ENCODE measurements around the gene MUC13.

Gene MUC13

GRCh38 chr3:124941771-124942170 lies 7.2 kb upstream of the MUC13 start:
- no peak for DNase-seq

- no peak for DNase-seq
Measured at GRCh38 chr3:124939661-124940060, 5.1 kb upstream of the MUC13 start.

- DNase-seq, result no peak
Measured at GRCh38 chr3:124938896-124939295, 4.3 kb upstream of the MUC13 start.

- DNase-seq, result no peak
Measured at GRCh38 chr3:124937049-124937448, 2.5 kb upstream of the MUC13 start.

- no peak for DNase-seq
Measured at GRCh38 chr3:124935794-124936542, 1.4 kb upstream of the MUC13 start.

GRCh38 chr3:124935264-124935663 lies 713 bp upstream of the MUC13 start:
- DNase-seq, result peak; percentile 14

- DNase-seq, result peak; percentile 76
Measured at GRCh38 chr3:124928333-124929202, 6.0 kb downstream of the MUC13 start.

GRCh38 chr3:124927574-124928045 lies 6.9 kb downstream of the MUC13 start:
- no peak for DNase-seq

- no peak for DNase-seq
Measured at GRCh38 chr3:124926426-124927101, 8.0 kb downstream of the MUC13 start.

GRCh38 chr3:124924741-124925140 lies 9.8 kb downstream of the MUC13 start:
- DNase-seq, result no peak

GRCh38 chr3:124923833-124924232 lies 10.7 kb downstream of the MUC13 start:
- no peak for DNase-seq

- no peak for DNase-seq
Measured at GRCh38 chr3:124920718-124921117, 13.8 kb downstream of the MUC13 start.

GRCh38 chr3:124919756-124920155 lies 14.8 kb downstream of the MUC13 start:
- DNase-seq, result no peak

GRCh38 chr3:124918524-124918923 lies 16.0 kb downstream of the MUC13 start:
- DNase-seq, result no peak

GRCh38 chr3:124916837-124917409 lies 17.6 kb downstream of the MUC13 start:
- no peak for DNase-seq

GRCh38 chr3:124915254-124915653 lies 19.3 kb downstream of the MUC13 start:
- DNase-seq, result no peak

- no peak for DNase-seq
Measured at GRCh38 chr3:124907957-124908356, 26.6 kb downstream of the MUC13 start.

- DNase-seq, result no peak
Measured at GRCh38 chr3:124904835-124905492, 29.6 kb downstream of the MUC13 start.

GRCh38 chr3:124903896-124904834 lies 30.4 kb downstream of the MUC13 start:
- DNase-seq, result no peak

- no peak for DNase-seq
Measured at GRCh38 chr3:124896824-124897526, 37.6 kb downstream of the MUC13 start.

- DNase-seq, result no peak
Measured at GRCh38 chr3:124895756-124896155, 38.8 kb downstream of the MUC13 start.

Data from RPMI8226 (cell line).